Measurements from ENCODE around the gene USHBP1. TPM values are rescaled to one million over a fixed set of nuclear protein-coding genes. Genes with fewer than 3 reads are reported as not detected.

The USHBP1 gene
- total and polyA plus RNA-seq, 2 of the 4 experiments (the other 2 are of a cell fraction), result not detected

- TF ChIP-seq CTCF (conservative IDR thresholded peaks at IDR 0.05; ENCODE audit: low read depth, low read length), result no peak
- TF ChIP-seq SMC3 (IDR thresholded peaks at IDR 0.05; ENCODE audit: low read depth, low read length), result no peak
Observed at GRCh38 chr19:17235971-17236777, 28.4 kb downstream of the USHBP1 start (continued).
